Aorta (tissue), 4 donors: ENCODE data around the gene ZNF616. TPM values are rescaled to one million over a fixed set of nuclear protein-coding genes. Genes with fewer than 3 reads are reported as not detected.

Experiments
- polyA plus RNA-seq, 2 donors: library from polyadenylated mRNA; stranded (reverse); fragments of 200-250 nt; gene quantifications; one replicate each; pipeline ENCODE4 v1.2.3, GENCODE V29; 2013
- total RNA-seq, 2 donors: library from RNA; stranded (reverse); fragmentation: NEBNext Ultra II Directional; extraction: Animal tissue kit (Norgen Biotek cat#: 25700); gene quantifications; one replicate each; pipeline ENCODE4 v1.2.1, GENCODE V29; 2021
- donor health status: healthy with polysubstance abuse.
- donor health status: Bipolar disorder and iron deficiency.
- donor health status: DM: no; HTN: no; CAD: no.
- donor health status: DM: yes; HTN: yes; CAD: no.

The ZNF616 gene
- total and polyA plus RNA-seq, 4 donors: 0.88 to 11.0 (median 5.1) TPM

Other genes with a start within 250 kb of the ZNF616 start
- 10 to 100 TPM; 14.3 to 15.3 TPM for gene ZNF649, start 234.9 kb downstream of the ZNF616 start, total RNA-seq
- 1 to 10 TPM; 1.5 to 8.5 TPM for gene ZNF649, start 234.9 kb downstream of the ZNF616 start, polyA plus RNA-seq
- 1 to 10 TPM; 6.4 to 8.8 TPM for gene ZNF613, start 212.5 kb downstream of the ZNF616 start, total RNA-seq
- gene ZNF613, start 212.5 kb downstream of the ZNF616 start, polyA plus RNA-seq: 1 to 10 TPM; 6.3 to 8.7 TPM
- 10 to 100 TPM; 13.2 to 17.7 TPM for gene ZNF350, start 153.1 kb downstream of the ZNF616 start, total RNA-seq
- 10 to 100 TPM in 1 of 2 donors, 1 to 10 TPM in 1; 9.9 to 11.9 TPM for gene ZNF350, start 153.1 kb downstream of the ZNF616 start, polyA plus RNA-seq
- 10 to 100 TPM; 11.7 to 18.9 TPM for gene ZNF615, start 131.7 kb downstream of the ZNF616 start, total RNA-seq
- gene ZNF615, start 131.7 kb downstream of the ZNF616 start, polyA plus RNA-seq: 10 to 100 TPM in 1 of 2 donors, 1 to 10 TPM in 1; 4.6 to 10.1 TPM
- 1 to 10 TPM; 8.1 to 9.3 TPM for gene ZNF614, start 111.6 kb downstream of the ZNF616 start, total RNA-seq
- gene ZNF614, start 111.6 kb downstream of the ZNF616 start, polyA plus RNA-seq: 1 to 10 TPM; 3.8 to 4.3 TPM
- gene ZNF432, start 91.1 kb downstream of the ZNF616 start, total RNA-seq: 10 to 100 TPM; 21.4 to 22.0 TPM
- gene ZNF432, start 91.1 kb downstream of the ZNF616 start, polyA plus RNA-seq: 10 to 100 TPM in 1 of 2 donors, 1 to 10 TPM in 1; 4.1 to 14.3 TPM
- gene ZNF841, start 44.2 kb downstream of the ZNF616 start, total RNA-seq: 10 to 100 TPM; 33.8 to 40.7 TPM
- 10 to 100 TPM in 1 of 2 donors, under 1 TPM in 1; 0.88 to 19.6 TPM for gene ZNF841, start 44.2 kb downstream of the ZNF616 start, polyA plus RNA-seq
- 10 to 100 TPM; 15.4 to 20.3 TPM for gene ZNF836, start 31.7 kb upstream of the ZNF616 start, total RNA-seq
- gene ZNF836, start 31.7 kb upstream of the ZNF616 start, polyA plus RNA-seq: 1 to 10 TPM; 1.5 to 4.6 TPM
- 100 to 1,000 TPM; 174 to 178 TPM for gene PPP2R1A, start 50.1 kb upstream of the ZNF616 start, total RNA-seq
- gene PPP2R1A, start 50.1 kb upstream of the ZNF616 start, polyA plus RNA-seq: 10 to 100 TPM; 50.2 to 92.2 TPM
- 10 to 100 TPM; 16.6 to 20.5 TPM for gene ZNF766, start 129.6 kb upstream of the ZNF616 start, total RNA-seq
- 10 to 100 TPM in 1 of 2 donors, 1 to 10 TPM in 1; 6.1 to 10.9 TPM for gene ZNF766, start 129.6 kb upstream of the ZNF616 start, polyA plus RNA-seq
- gene ZNF480, start 157.2 kb upstream of the ZNF616 start, total RNA-seq: 10 to 100 TPM in 1 of 2 donors, 1 to 10 TPM in 1; 10.0 to 15.7 TPM
- 1 to 10 TPM; 5.4 to 6.0 TPM for gene ZNF480, start 157.2 kb upstream of the ZNF616 start, polyA plus RNA-seq
- gene ZNF610, start 196.3 kb upstream of the ZNF616 start, total RNA-seq: 1 to 10 TPM; 2.2 to 3.2 TPM
- gene ZNF610, start 196.3 kb upstream of the ZNF616 start, polyA plus RNA-seq: 1 to 10 TPM in 1 of 2 donors, under 1 TPM in 1; 0.50 to 1.6 TPM
- 10 to 100 TPM; 23.3 to 29.7 TPM for gene ZNF880, start 230.0 kb upstream of the ZNF616 start, total RNA-seq
- gene ZNF880, start 230.0 kb upstream of the ZNF616 start, polyA plus RNA-seq: 10 to 100 TPM; 14.3 to 18.4 TPM